SK-N-SH (cell line): ENCODE results near the gene LMBR1. TPM values are rescaled to one million over a fixed set of nuclear protein-coding genes. Genes with fewer than 3 reads are reported as not detected.

ENCODE experiments used
- CTCF ChIA-PET: fragments of 300-600, 350-600 bp; formaldehyde crosslinking; extraction: SDS; loops from one replicate; lab custom pipeline; 2021; lab: Yijun Ruan, JAX
- POLR2A ChIA-PET: fragments of 350-600 bp; sonication (Branson Sonifier 250); formaldehyde crosslinking; extraction: SDS; loops from one replicate; lab custom pipeline; 2020; ENCODE audit warnings: antibody characterized with exemption, inconsistent platforms; lab: Yijun Ruan, JAX
- DNase-seq: peaks from one replicate; pipeline ENCODE4 v3.0.0; 2012
- H2AFZ ChIP-seq: fragments of 200-600 bp; sonication (generic); 2 replicates; pipeline ENCODE4 v1.8.1; 2016; ENCODE audit warnings: antibody characterized with exemption, mild to moderate bottlenecking, low read depth
- H3F3A ChIP-seq: fragments of 200-600 bp; sonication (generic); replicated peaks from 2 replicates; pipeline ENCODE3; 2016; ENCODE audit warnings: antibody characterized with exemption, mild to moderate bottlenecking; ENCODE audit not compliant: insufficient read depth
- H3K27ac ChIP-seq, 2 experiments: fragments of 200-500 bp in 1 of 2; fragments of 200-600 bp in 1 of 2; sonication (Bioruptor generic) in 1 of 2; sonication (generic), shearing (Covaris generic) in 1 of 2; 2 replicates each; pipeline versions ENCODE4 v1.5.1 to v1.6.1; 2014 to 2016; ENCODE audit warnings: low read depth in 2 of 2, inconsistent platforms in 1 of 2, low read length in 1 of 2, mild to moderate bottlenecking in 1 of 2, mixed read lengths in 1 of 2
- H3K27me3 ChIP-seq: fragments of 200-600 bp; sonication (generic), shearing (Covaris generic); 2 replicates; pipeline ENCODE4 v1.6.1; 2016; ENCODE audit warnings: mixed run types; ENCODE audit not compliant: insufficient read depth
- H3K36me3 ChIP-seq, 2 experiments: fragments of 200-500 bp in 1 of 2; fragments of 200-600 bp in 1 of 2; sonication (Bioruptor generic) in 1 of 2; sonication (generic) in 1 of 2; replicated peaks in 1 of 2; 2 replicates each; pipeline versions ENCODE3 to v1.5.1; 2014 to 2016; ENCODE audit warnings: low read length in 1 of 2, mild to moderate bottlenecking in 1 of 2; ENCODE audit not compliant: insufficient read depth in 2 of 2, control insufficient read depth in 1 of 2
- H3K4me1 ChIP-seq, 2 experiments: fragments of 200-500 bp in 1 of 2; fragments of 200-600 bp in 1 of 2; sonication (Bioruptor generic) in 1 of 2; sonication (generic), shearing (Covaris generic) in 1 of 2; 2 replicates each; pipeline versions ENCODE4 v1.5.1 to v1.6.1; 2014 to 2016; ENCODE audit warnings: low read depth in 1 of 2, low read length in 1 of 2, mixed run types in 1 of 2; ENCODE audit not compliant: insufficient read depth in 2 of 2, control insufficient read depth in 1 of 2
- H3K4me2 ChIP-seq: fragments of 200-600 bp; sonication (generic), shearing (Covaris generic); 2 replicates; pipeline ENCODE4 v1.6.1; 2017; ENCODE audit warnings: mixed run types
- H3K4me3 ChIP-seq, 2 experiments: fragments of 200-500 bp in 1 of 2; fragments of 200-600 bp in 1 of 2; sonication (Bioruptor generic) in 1 of 2; sonication (generic), shearing (Covaris generic) in 1 of 2; 2 replicates each; pipeline versions ENCODE4 v1.5.1 to v1.8.1; 2014 to 2016; ENCODE audit warnings: low read depth in 2 of 2, inconsistent platforms in 1 of 2, low read length in 1 of 2, mild to moderate bottlenecking in 1 of 2, mixed read lengths in 1 of 2, moderate library complexity in 1 of 2
- H3K79me2 ChIP-seq: fragments of 200-600 bp; sonication (generic); 2 replicates; pipeline ENCODE4 v1.8.1; 2017; ENCODE audit warnings: mild to moderate bottlenecking; ENCODE audit not compliant: insufficient read depth
- H3K9ac ChIP-seq: fragments of 200-600 bp; sonication (generic); 2 replicates; pipeline ENCODE4 v1.6.1; 2017; ENCODE audit warnings: mixed run types
- H3K9me2 ChIP-seq: fragments of 200-600 bp; sonication (generic); 2 replicates; pipeline ENCODE4 v1.6.1; 2017; ENCODE audit warnings: mixed run types
- H3K9me3 ChIP-seq: fragments of 200-600 bp; sonication (generic); 2 replicates; pipeline ENCODE4 v1.6.1; 2017; ENCODE audit warnings: mixed run types, mild to moderate bottlenecking, moderate library complexity
- H4K20me1 ChIP-seq: fragments of 200-600 bp; sonication (generic); 2 replicates; pipeline ENCODE4 v1.6.1; 2017; ENCODE audit warnings: mild to moderate bottlenecking, mixed run types; ENCODE audit not compliant: insufficient read depth
- CHD2 ChIP-seq: fragments of 150-350 bp; IDR thresholded peaks from 2 replicates; pipeline ENCODE4 v1.6.1; 2018; ENCODE audit warnings: low read length; ENCODE audit not compliant: partially characterized antibody
- CTCF ChIP-seq: fragments of 200-600 bp; sonication (generic); IDR thresholded peaks from 2 replicates; pipeline ENCODE4 v1.6.1; 2017; ENCODE audit warnings: antibody characterized with exemption, mild to moderate bottlenecking, moderate library complexity
- EP300 ChIP-seq, 2 experiments: IDR thresholded peaks; 2 replicates each; pipeline versions ENCODE4 v1.4.0 to v1.6.1; 2012; ENCODE audit warnings: borderline replicate concordance in 1 of 2, low read depth in 1 of 2, low read length in 1 of 2
- EZH2phosphoT487 ChIP-seq: fragments of 200-600 bp; sonication (generic); IDR thresholded peaks from 2 replicates; pipeline ENCODE4 v1.6.1; 2017; ENCODE audit warnings: low read depth, mixed run types, mild to moderate bottlenecking, antibody characterized with exemption, moderate library complexity, borderline replicate concordance
- GABPA ChIP-seq: IDR thresholded peaks from 2 replicates; pipeline ENCODE4 v1.4.0; 2012; ENCODE audit warnings: low read depth, mild to moderate bottlenecking
- GATA2 ChIP-seq: sonication (generic); formaldehyde crosslinking; IDR thresholded peaks from 2 replicates; pipeline ENCODE4 v1.5.0; 2020; ENCODE audit warnings: mild to moderate bottlenecking, missing genetic modification reagents
- IRF3 ChIP-seq: fragments of 150-350 bp; IDR thresholded peaks from 2 replicates; pipeline ENCODE4 v1.6.1; 2016; ENCODE audit warnings: mild to moderate bottlenecking, low read depth, low read length
- JUND ChIP-seq: IDR thresholded peaks from 2 replicates; pipeline ENCODE4 v1.4.0; 2012
- MXI1 ChIP-seq: IDR thresholded peaks from 2 replicates; pipeline ENCODE4 v1.6.1; 2012; ENCODE audit warnings: mild to moderate bottlenecking, low read depth, low read length, improper control_type of control experiment
- NFIC ChIP-seq: IDR thresholded peaks from 2 replicates; pipeline ENCODE4 v1.4.0; 2012; ENCODE audit warnings: borderline replicate concordance
- NRF1 ChIP-seq: IDR thresholded peaks from 2 replicates; pipeline ENCODE4 v1.6.1; 2012; ENCODE audit warnings: low read depth, mild to moderate bottlenecking, low read length
- POLR2AphosphoS5 ChIP-seq: IDR thresholded peaks from 2 replicates; pipeline ENCODE4 v1.6.1; 2012; ENCODE audit warnings: low read depth, low read length
- RAD21 ChIP-seq: IDR thresholded peaks from 2 replicates; pipeline ENCODE4 v1.6.1; 2012; ENCODE audit warnings: mild to moderate bottlenecking, low read length
- RCOR1 ChIP-seq: fragments of 150-350 bp; IDR thresholded peaks from 2 replicates; pipeline ENCODE4 v1.6.1; 2017; ENCODE audit warnings: antibody characterized with exemption, low read length
- RFX5 ChIP-seq: IDR thresholded peaks from 2 replicates; pipeline ENCODE4 v1.6.1; 2012; ENCODE audit warnings: mild to moderate bottlenecking, improper control_type of control experiment, low read length
- SMC3 ChIP-seq: IDR thresholded peaks from 2 replicates; pipeline ENCODE4 v1.6.1; 2012; ENCODE audit warnings: low read depth, low read length, improper control_type of control experiment
- TAF1 ChIP-seq: IDR thresholded peaks from 2 replicates; pipeline ENCODE4 v1.6.1; 2012; ENCODE audit warnings: low read depth, mild to moderate bottlenecking, low read length, moderate library complexity, borderline replicate concordance
- TEAD4 ChIP-seq: IDR thresholded peaks from 2 replicates; pipeline ENCODE4 v1.4.0; 2012; ENCODE audit warnings: mild to moderate bottlenecking, borderline replicate concordance; ENCODE audit not compliant: insufficient read depth
- YY1 ChIP-seq: IDR thresholded peaks from 2 replicates; pipeline ENCODE4 v1.4.0; 2012; ENCODE audit warnings: low read depth, mild to moderate bottlenecking
- ZBTB33 ChIP-seq: IDR thresholded peaks from 2 replicates; pipeline ENCODE4 v1.4.0; 2012; ENCODE audit warnings: low read depth, borderline replicate concordance
- WGBS: methylation state at CpG from one replicate; pipeline ENCODE4 v1.1.6; 2017; ENCODE audit warnings: low lambda C conversion rate; 5-methylcytosine and 5-hydroxymethylcytosine counted together
- polyA plus RNA-seq, 3 experiments: library from polyadenylated mRNA; depleted of rRNA; stranded (reverse); fragments of >200 nt; gene quantifications; 2 replicates each; pipeline ENCODE4 v1.2.3, GENCODE V29; 2012
- TF ChIP-seq, protein P1 (sequence below): IDR thresholded peaks from 2 replicates; pipeline ENCODE4 v1.4.0; 2012; ENCODE audit warnings: low read depth
- TF ChIP-seq, protein P2 (sequence below): IDR thresholded peaks from 2 replicates; pipeline ENCODE4; 2012

Gene LMBR1
- polyA plus RNA-seq, 1 of the 3 experiments (the other 2 are of a cell fraction): 24.6 TPM

DNA sequence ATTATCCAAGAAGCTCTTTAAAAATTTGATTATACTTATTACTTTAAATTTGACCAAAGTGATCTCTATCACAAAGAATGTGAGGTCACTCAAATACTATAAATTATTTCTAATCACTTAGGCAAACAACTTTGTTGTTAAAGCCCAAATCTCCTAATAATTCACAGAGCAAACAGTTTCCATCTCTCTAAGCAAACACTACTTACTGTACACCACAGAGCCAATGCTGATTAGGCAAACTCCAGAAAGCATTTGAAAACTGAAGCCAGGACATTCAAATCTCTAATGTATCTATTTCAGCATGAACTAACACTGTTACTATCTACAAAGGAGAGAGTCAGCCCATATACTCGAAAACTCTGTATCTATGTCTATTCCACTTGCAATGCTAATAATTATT lies 145.3 kb downstream of the LMBR1 start:
- H3K9me3 ChIP-seq: no peaks in the 10 kb centered on the region

GRCh38 chr7:156746891-156747290 lies 146.1 kb downstream of the LMBR1 start:
- Histone ChIP-seq H3F3A (no peaks in the 10 kb centered on the region), H3K9me3 (no peaks in the 10 kb centered on the region), H3K36me3 (peaks cover 2 to 10% of the 10 kb centered on the region in 2 experiments), H3K9ac (no peak overlapping the region), H3K9me2 (no peaks in the 10 kb centered on the region), H3K27me3 (no peaks in the 10 kb centered on the region), H3K79me2 (no peaks in the 10 kb centered on the region), H4K20me1 (no peaks in the 10 kb centered on the region), H3K4me1 (no peaks in the 10 kb centered on the region), H3K27ac (no peak overlapping the region), H3K4me3 (no peak overlapping the region), H2AFZ (no peak overlapping the region), H3K4me2 (no peak overlapping the region)
- DNase-seq: no peak
- CTCF ChIA-PET: interaction anchor here (0.9 to 4.4 kb wide), 10 partner anchors 8 to 94 kb away, joined by 3 to 21 read pairs (median 4); no protein-coding TSS in a partner anchor
- WGBS: 94% methylated on average over 1 of the region's 1 CpG
- POLR2A ChIA-PET: no interaction called here
- TF ChIP-seq, protein P1, sequence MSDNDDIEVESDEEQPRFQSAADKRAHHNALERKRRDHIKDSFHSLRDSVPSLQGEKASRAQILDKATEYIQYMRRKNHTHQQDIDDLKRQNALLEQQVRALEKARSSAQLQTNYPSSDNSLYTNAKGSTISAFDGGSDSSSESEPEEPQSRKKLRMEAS: no peak
- TF ChIP-seq NRF1 (no peak), TEAD4 (no peak), CTCF (no peak), RAD21 (no peak), TAF1 (no peak), EZH2phosphoT487 (no peak), NFIC (no peak), ZBTB33 (no peak), EP300 (IDR thresholded peaks at IDR 0.05; ENCODE audit: borderline replicate concordance in 1 of 2, low read depth in 1 of 2, low read length in 1 of 2) (no peak), JUND (no peak), CHD2 (no peak), GABPA (no peak), RFX5 (no peak), MXI1 (no peak)
- TF ChIP-seq, protein P2, sequence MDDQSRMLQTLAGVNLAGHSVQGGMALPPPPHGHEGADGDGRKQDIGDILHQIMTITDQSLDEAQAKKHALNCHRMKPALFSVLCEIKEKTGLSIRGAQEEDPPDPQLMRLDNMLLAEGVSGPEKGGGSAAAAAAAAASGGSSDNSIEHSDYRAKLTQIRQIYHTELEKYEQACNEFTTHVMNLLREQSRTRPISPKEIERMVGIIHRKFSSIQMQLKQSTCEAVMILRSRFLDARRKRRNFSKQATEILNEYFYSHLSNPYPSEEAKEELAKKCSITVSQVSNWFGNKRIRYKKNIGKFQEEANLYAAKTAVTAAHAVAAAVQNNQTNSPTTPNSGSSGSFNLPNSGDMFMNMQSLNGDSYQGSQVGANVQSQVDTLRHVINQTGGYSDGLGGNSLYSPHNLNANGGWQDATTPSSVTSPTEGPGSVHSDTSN: no peak

More for the DNA sequence above, 145.3 kb downstream of the LMBR1 start:
- H3K4me3 ChIP-seq: no peak overlapping the region
- H3K9me2 ChIP-seq: no peaks in the 10 kb centered on the region
- H3K79me2 ChIP-seq: no peaks in the 10 kb centered on the region
- no peaks in the 10 kb centered on the region; a peak in 1 of 4 replicates for H3K4me1 ChIP-seq
- 83% methylated on average over 1 of the region's 1 CpG for WGBS
- H3K27me3 ChIP-seq: no peaks in the 10 kb centered on the region
- no peaks in the 10 kb centered on the region for H4K20me1 ChIP-seq
- POLR2A ChIA-PET: no interaction called here
- DNase-seq: no peak
- CTCF ChIA-PET: interaction anchor here (0.9 to 4.4 kb wide), 8 partner anchors 9 to 66 kb away, joined by 3 to 21 read pairs (median 4); no protein-coding TSS in a partner anchor
- H3K36me3 ChIP-seq: peaks cover 2 to 6% of the 10 kb centered on the region in 2 experiments
- TF ChIP-seq IRF3 (no peak), YY1 (no peak), JUND (no peak), RCOR1 (no peak), POLR2AphosphoS5 (no peak), MXI1 (no peak), SMC3 (no peak), GABPA (no peak), GATA2 (no peak), EZH2phosphoT487 (no peak)
- H3K4me2 ChIP-seq: no peak overlapping the region
- no peak overlapping the region for H3K27ac ChIP-seq
- no peak overlapping the region for H2AFZ ChIP-seq
- no peaks in the 10 kb centered on the region for H3F3A ChIP-seq
- H3K9ac ChIP-seq: no peak overlapping the region
